GM12891 (cell line): Measurements from ENCODE around the gene GNLY.

Experiments
- POLR2A ChIP-seq: IDR thresholded peaks from 2 replicates; pipeline ENCODE4 v1.6.1; 2011; ENCODE audit warnings: low read depth, low read length, control low read depth
- POLR2AphosphoS5 ChIP-seq: IDR thresholded peaks from 2 replicates; pipeline ENCODE4 v1.6.1; 2011; ENCODE audit warnings: low read depth, low read length, control low read depth
- TAF1 ChIP-seq: IDR thresholded peaks from 2 replicates; pipeline ENCODE4 v1.6.1; 2011; ENCODE audit warnings: low read depth, low read length, control low read depth

- no peak for TF ChIP-seq POLR2A
- no peak for TF ChIP-seq TAF1
- no peak for TF ChIP-seq POLR2AphosphoS5
Observed at GRCh38 chr2:85647823-85648526, 46.2 kb upstream of the GNLY start.
